Thyroid gland (tissue), 4 donors: ENCODE results near the gene PIGX. TPM values are rescaled to one million over a fixed set of nuclear protein-coding genes. Genes with fewer than 3 reads are reported as not detected.
A peak's percentile ranks its signal among the peaks of the same experiment; 100 is the strongest.
"Not testable (repeated sequence)": the region's sequence is repeated elsewhere in the genome, so short reads cannot be mapped to it uniquely, and the experiment has no call there.

ENCODE experiments used
- DNase-seq, 2 donors: peaks; one replicate each; pipeline ENCODE4 v3.0.0-alpha.2; 2019
- H3K27ac ChIP-seq, 3 donors: fragments of 200-600 bp; sonication (generic); 1 replicate in 2 of 3; 2 replicates in 1 of 3; pipeline ENCODE4 v1.5.1; 2016 to 2019; ENCODE audit warnings: mild to moderate bottlenecking in 1 of 3, moderate library complexity in 1 of 3
- H3K27me3 ChIP-seq: fragments of 200-600 bp; sonication (generic); one replicate; pipeline ENCODE4 v1.5.1; 2019
- H3K36me3 ChIP-seq, 2 donors: fragments of 200-600 bp; sonication (generic); one replicate each; pipeline ENCODE4 v1.5.1; 2016 to 2019
- H3K4me1 ChIP-seq, 2 donors: fragments of 200-600 bp; sonication (generic); one replicate each; pipeline ENCODE4 v1.5.1; 2017 to 2019
- H3K4me3 ChIP-seq, 3 donors: fragments of 200-600 bp; sonication (generic); replicated peaks in 1 of 3; 1 replicate in 2 of 3; 2 replicates in 1 of 3; pipeline ENCODE4 v1.5.1; 2016; ENCODE audit warnings: mild to moderate bottlenecking in 1 of 3
- H3K9me3 ChIP-seq: fragments of 200-600 bp; sonication (generic); one replicate; pipeline ENCODE4 v1.5.1; 2017
- CTCF ChIP-seq, 6 experiments: fragments of 200-600 bp in 3 of 6; fragments of 450-650 bp in 3 of 6; sonication (generic) in 3 of 6; IDR thresholded peaks; one replicate each; pipeline ENCODE4 v1.5.1; 2016 to 2019; ENCODE audit warnings: antibody characterized with exemption in 6 of 6, mild to moderate bottlenecking in 2 of 6, inconsistent platforms in 1 of 6, moderate library complexity in 1 of 6
- POLR2A ChIP-seq, 2 donors: fragments of 450-650 bp; IDR thresholded peaks; one replicate each; pipeline ENCODE4 v1.6.1; 2017; ENCODE audit warnings: antibody characterized with exemption in 2 of 2, mild to moderate bottlenecking in 2 of 2, moderate library complexity in 1 of 2
- WGBS, 2 donors: methylation state at CpG; one replicate each; pipeline ENCODE4 v1.1.5; 2017; 5-methylcytosine and 5-hydroxymethylcytosine counted together
- intact Hi-C: fragments of 100-400 bp; cut with DNase I; formaldehyde crosslinking; loops from one replicate; pipeline ENCODE4 v1.15.1; 2023
- total RNA-seq, 4 donors: library from RNA; depleted of rRNA; stranded (reverse); fragments of >200 nt; gene quantifications; one replicate each; pipeline ENCODE4 v1.2.3, GENCODE V29; 2016

PIGX gene
- total RNA-seq, 4 donors from 2014 or later: 23.1 to 40.6 (median 31.3) TPM

- TF ChIP-seq CTCF (IDR thresholded peaks at IDR 0.05) (no peak), POLR2A (IDR thresholded peaks at IDR 0.05) (no peak)
- WGBS, 2 donors: 90 to 96% methylated on average over 5 of the region's 5 CpGs
Observed at GRCh38 chr3:196706327-196706726, 5.8 kb upstream of the PIGX start.

GRCh38 chr3:196706731-196707130 lies 5.4 kb upstream of the PIGX start:
- Histone ChIP-seq H3K27me3 (no peaks in the 10 kb centered on the region), H3K4me3 (no peak overlapping the region), H3K27ac (no peak overlapping the region), H3K4me1 (peaks cover 5 to 7% of the 10 kb centered on the region in 2 donors), H3K36me3 (no peaks in the 10 kb centered on the region), H3K9me3 (no peaks in the 10 kb centered on the region)
- intact Hi-C loops: no loop called here
- no peak for DNase-seq
- WGBS, 2 donors: 98% methylated on average over 4 of the region's 4 CpGs
- TF ChIP-seq CTCF (IDR thresholded peaks at IDR 0.05) (no peak), POLR2A (IDR thresholded peaks at IDR 0.05) (no peak)

More at GRCh38 chr3:196706327-196706726, 5.8 kb upstream of the PIGX start:
- Histone ChIP-seq H3K4me3 (no peak overlapping the region), H3K4me1 (peaks cover 2 to 3% of the 10 kb centered on the region in 2 donors), H3K9me3 (no peaks in the 10 kb centered on the region), H3K27ac (no peak overlapping the region), H3K36me3 (no peaks in the 10 kb centered on the region), H3K27me3 (no peaks in the 10 kb centered on the region)
- DNase-seq: no peak
- intact Hi-C loops: no loop called here

GRCh38 chr3:196707566-196707965 lies 4.6 kb upstream of the PIGX start:
- intact Hi-C loops: no loop called here
- DNase-seq: no peak
- H3K27me3 ChIP-seq: no peaks in the 10 kb centered on the region
- no peak overlapping the region for H3K4me3 ChIP-seq
- H3K9me3 ChIP-seq: no peaks in the 10 kb centered on the region
- TF ChIP-seq POLR2A (IDR thresholded peaks at IDR 0.05) (no peak), CTCF (IDR thresholded peaks at IDR 0.05) (no peak)
- H3K36me3 ChIP-seq: no peaks in the 10 kb centered on the region
- WGBS, 2 donors: 89 to 93% methylated on average over 8 of the region's 8 CpGs
- H3K4me1 ChIP-seq: peaks cover 5 to 7% of the 10 kb centered on the region in 2 donors
- H3K27ac ChIP-seq: no peak overlapping the region

- H3K4me1 ChIP-seq: peaks cover 12 to 13% of the 10 kb centered on the region in 2 donors
- intact Hi-C loops: no loop called here
- 77 to 84% methylated on average over 7 of the region's 7 CpGs for WGBS, 2 donors
- no peak overlapping the region for H3K27ac ChIP-seq
- H3K27me3 ChIP-seq: no peaks in the 10 kb centered on the region
- no peak overlapping the region for H3K4me3 ChIP-seq
- H3K36me3 ChIP-seq: no peaks in the 10 kb centered on the region
- DNase-seq: no peak
- H3K9me3 ChIP-seq: no peaks in the 10 kb centered on the region
- no peak for TF ChIP-seq CTCF (IDR thresholded peaks at IDR 0.05)
- no peak for TF ChIP-seq POLR2A (IDR thresholded peaks at IDR 0.05)
Observed at GRCh38 chr3:196708467-196708866, 3.7 kb upstream of the PIGX start.

- H3K36me3 ChIP-seq: no peaks in the 10 kb centered on the region
- DNase-seq: peak; percentile 66 to 72
- H3K9me3 ChIP-seq: no peaks in the 10 kb centered on the region
- WGBS, 2 donors: 31 to 34% methylated on average over 11 to 12 of the region's 64 CpGs
- intact Hi-C loops: no loop called here
- H3K27ac ChIP-seq: peak overlapping the region; percentile 83 to 88 (median 84)
- H3K4me1 ChIP-seq: peaks cover 12 to 13% of the 10 kb centered on the region in 2 donors
- H3K27me3 ChIP-seq: no peaks in the 10 kb centered on the region
- TF ChIP-seq POLR2A (IDR thresholded peaks at IDR 0.05) (no peak), CTCF (IDR thresholded peaks at IDR 0.05) (peak in 1 of 6 experiments; percentile 9)
- H3K4me3 ChIP-seq: peak overlapping the region; percentile 55 to 83 (median 76)
Observed at GRCh38 chr3:196712514-196713413, 587 bp downstream of the PIGX start.

- H3K4me3 ChIP-seq, H3K9me3 ChIP-seq, H3K27me3 ChIP-seq, H3K36me3 ChIP-seq, H3K27ac ChIP-seq, intact Hi-C loops, H3K4me1 ChIP-seq, DNase-seq: not testable (repeated sequence)
- 92 to 93% methylated on average over 3 of the region's 3 CpGs for WGBS, 2 donors
Observed at GRCh38 chr3:196717162-196717561, 5.0 kb downstream of the PIGX start.
